HL-60 (cell line): Measurements from ENCODE around the gene UEVLD.

Source experiments
- CTCF ChIP-seq: IDR thresholded peaks from one replicate; pipeline ENCODE4 v1.5.1; 2011; ENCODE audit warnings: low read length, control low read depth, inconsistent platforms; ENCODE audit not compliant: insufficient read depth
- GABPA ChIP-seq: IDR thresholded peaks from 2 replicates; pipeline ENCODE4 v1.6.1; 2012; ENCODE audit warnings: low read depth
- POLR2AphosphoS5 ChIP-seq: IDR thresholded peaks from 2 replicates; pipeline ENCODE4 v1.6.1; 2012; ENCODE audit warnings: low read depth
- SPI1 ChIP-seq: IDR thresholded peaks from 2 replicates; pipeline ENCODE4 v1.6.1; 2012; ENCODE audit warnings: low read depth, mild to moderate bottlenecking, borderline replicate concordance

- TF ChIP-seq CTCF = no peak
- TF ChIP-seq SPI1 = no peak
- no peak for TF ChIP-seq GABPA
- TF ChIP-seq POLR2AphosphoS5 = no peak
These were observed 90.5 kb downstream of the UEVLD start for GRCh38 chr11:18498039-18498438.
